Hepatocyte (in vitro differentiated cells): Measurements from ENCODE around the gene GPR52. TPM values are rescaled to one million over a fixed set of nuclear protein-coding genes. Genes with fewer than 3 reads are reported as not detected.

ENCODE experiments used
- DNase-seq: peaks from one replicate; pipeline ENCODE4 v3.0.0-alpha.2; 2016; ENCODE audit warnings: low spot score
- H2AFZ ChIP-seq: fragments of 200-600 bp; sonication (generic); 2 replicates; pipeline ENCODE4 v1.6.0; 2016; ENCODE audit warnings: antibody characterized with exemption, mild to moderate bottlenecking
- H3K27ac ChIP-seq: fragments of 200-600 bp; sonication (generic); 2 replicates; pipeline ENCODE4 v1.5.1; 2016; ENCODE audit warnings: mild to moderate bottlenecking
- H3K27me3 ChIP-seq: fragments of 200-600 bp; sonication (generic); 2 replicates; pipeline ENCODE4 v1.6.1; 2016
- H3K36me3 ChIP-seq: fragments of 200-600 bp; sonication (generic); replicated peaks from 2 replicates; pipeline ENCODE4 v1.5.1; 2016; ENCODE audit warnings: low read depth; ENCODE audit not compliant: insufficient read depth
- H3K4me1 ChIP-seq: fragments of 200-600 bp; sonication (generic); 2 replicates; pipeline ENCODE4 v1.5.1; 2016; ENCODE audit warnings: mild to moderate bottlenecking, moderate library complexity; ENCODE audit not compliant: insufficient read depth
- H3K4me2 ChIP-seq: fragments of 200-600 bp; sonication (generic); 2 replicates; pipeline ENCODE4 v1.6.0; 2016
- H3K4me3 ChIP-seq: fragments of 200-600 bp; sonication (generic); 2 replicates; pipeline ENCODE4 v1.5.1; 2016; ENCODE audit warnings: mild to moderate bottlenecking
- H3K79me2 ChIP-seq: fragments of 200-600 bp; sonication (generic); 2 replicates; pipeline ENCODE4 v1.6.0; 2017; ENCODE audit warnings: mild to moderate bottlenecking
- H3K9me2 ChIP-seq: fragments of 200-600 bp; sonication (generic); replicated peaks from 2 replicates; pipeline ENCODE4 v1.6.0; 2017; ENCODE audit warnings: mild to moderate bottlenecking; ENCODE audit not compliant: insufficient read depth
- H3K9me3 ChIP-seq: fragments of 200-600 bp; sonication (generic); 2 replicates; pipeline ENCODE4 v1.5.1; 2016; ENCODE audit warnings: low read depth, mild to moderate bottlenecking
- H4K20me1 ChIP-seq: fragments of 200-600 bp; sonication (generic); 2 replicates; pipeline ENCODE4 v1.6.0; 2016; ENCODE audit warnings: mild to moderate bottlenecking; ENCODE audit not compliant: insufficient read depth, poor library complexity, severe bottlenecking
- CTCF ChIP-seq: fragments of 200-600 bp; sonication (generic); IDR thresholded peaks from 2 replicates; pipeline ENCODE4 v1.5.1; 2016; ENCODE audit warnings: antibody characterized with exemption, mild to moderate bottlenecking; ENCODE audit not compliant: poor library complexity
- EZH2 ChIP-seq: fragments of 200-600 bp; sonication (generic); IDR thresholded peaks from 2 replicates; pipeline ENCODE4 v1.6.1; 2016; ENCODE audit warnings: antibody characterized with exemption, mild to moderate bottlenecking, borderline replicate concordance
- EZH2phosphoT487 ChIP-seq: fragments of 200-600 bp; sonication (generic); IDR thresholded peaks from one replicate; pipeline ENCODE4 v1.6.1; 2018; ENCODE audit warnings: antibody characterized with exemption, mild to moderate bottlenecking, low read depth, moderate library complexity; ENCODE audit not compliant: unreplicated experiment, severe bottlenecking
- WGBS: methylation state at CpG from one replicate; pipeline ENCODE4 v1.1.6; 2016; ENCODE audit warnings: low lambda C conversion rate; ENCODE audit errors: missing lambda C conversion rate; 5-methylcytosine and 5-hydroxymethylcytosine counted together
- polyA plus RNA-seq: library from polyadenylated mRNA; unstranded; fragments of >200 nt; fragmentation: Nextera tagmentation; extraction: Ambion mirVana; gene quantifications from 2 replicates; pipeline ENCODE4 v1.2.1, GENCODE V29; 2016
- total RNA-seq: library from RNA; depleted of rRNA; stranded (reverse); fragments of >200 nt; gene quantifications from 2 replicates; pipeline ENCODE4 v1.2.3, GENCODE V29; 2014

GPR52 gene
- total and polyA plus RNA-seq, 2 experiments from 2014 or later, result 1.6 TPM; not detected in 1

DNA sequence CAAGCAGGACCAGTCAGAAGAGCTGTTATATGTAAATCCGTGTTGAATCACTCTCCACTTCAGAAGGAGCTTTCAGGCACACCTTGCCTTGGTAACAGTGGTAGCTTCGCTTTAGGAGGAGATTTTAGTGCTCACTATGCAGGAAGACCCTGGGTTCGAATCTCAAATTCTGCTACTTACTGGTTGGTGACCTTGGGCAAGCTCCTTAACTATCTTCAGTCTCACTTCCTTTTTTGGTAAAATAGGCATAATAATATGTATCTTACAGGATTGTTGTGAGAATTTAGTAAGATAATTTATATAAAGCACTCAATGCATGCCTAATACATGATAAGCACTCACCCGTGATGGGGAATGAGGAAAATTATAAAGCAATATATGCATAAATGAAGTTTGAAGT, 46.7 kb upstream of the GPR52 start:
- Histone ChIP-seq H3K27ac (no peak overlapping the region), H3K9me2 (no peaks in the 10 kb centered on the region), H3K9me3 (no peaks in the 10 kb centered on the region), H2AFZ (no peak overlapping the region), H4K20me1 (no peaks in the 10 kb centered on the region), H3K4me3 (no peak overlapping the region), H3K79me2 (no peaks in the 10 kb centered on the region), H3K4me1 (no peaks in the 10 kb centered on the region), H3K36me3 (no peaks in the 10 kb centered on the region), H3K27me3 (no peaks in the 10 kb centered on the region), H3K4me2 (no peak overlapping the region)
- 96% methylated on average over 4 of the region's 4 CpGs for WGBS
- no peak for TF ChIP-seq EZH2phosphoT487
- TF ChIP-seq EZH2, result no peak
- no peak for TF ChIP-seq CTCF
- DNase-seq, result no peak

- Histone ChIP-seq H3K4me1 (no peaks in the 10 kb centered on the region), H2AFZ (no peak overlapping the region), H3K4me2 (no peak overlapping the region), H3K27ac (no peak overlapping the region), H3K36me3 (no peaks in the 10 kb centered on the region), H3K9me2 (no peaks in the 10 kb centered on the region), H3K27me3 (no peaks in the 10 kb centered on the region), H3K9me3 (no peaks in the 10 kb centered on the region), H3K4me3 (no peak overlapping the region), H4K20me1 (no peaks in the 10 kb centered on the region), H3K79me2 (no peaks in the 10 kb centered on the region)
- no peak for DNase-seq
- 58% methylated on average over 1 of the region's 1 CpG for WGBS
- TF ChIP-seq CTCF (no peak), EZH2 (no peak), EZH2phosphoT487 (no peak)
Observed at GRCh38 chr1:174405219-174405618, 42.5 kb upstream of the GPR52 start.

GRCh38 chr1:174406421-174406820, 41.3 kb upstream of the GPR52 start:
- Histone ChIP-seq H3K4me1 (no peaks in the 10 kb centered on the region), H3K4me2 (no peak overlapping the region), H2AFZ (no peak overlapping the region), H3K9me2 (no peaks in the 10 kb centered on the region), H3K4me3 (no peak overlapping the region), H3K27ac (no peak overlapping the region), H3K79me2 (no peaks in the 10 kb centered on the region), H3K36me3 (no peaks in the 10 kb centered on the region), H3K27me3 (no peaks in the 10 kb centered on the region), H4K20me1 (no peaks in the 10 kb centered on the region), H3K9me3 (no peaks in the 10 kb centered on the region)
- TF ChIP-seq EZH2phosphoT487 (no peak), CTCF (no peak)
- 90% methylated on average over 4 of the region's 4 CpGs for WGBS
- DNase-seq, result no peak

GRCh38 chr1:174407665-174408064, 40.1 kb upstream of the GPR52 start:
- H3K27ac ChIP-seq, result no peak overlapping the region
- H4K20me1 ChIP-seq, result no peaks in the 10 kb centered on the region
- H3K36me3 ChIP-seq, result no peaks in the 10 kb centered on the region
- TF ChIP-seq CTCF (no peak), EZH2 (no peak), EZH2phosphoT487 (no peak)
- H3K27me3 ChIP-seq, result no peaks in the 10 kb centered on the region
- H3K9me2 ChIP-seq, result no peaks in the 10 kb centered on the region
- no peaks in the 10 kb centered on the region for H3K9me3 ChIP-seq
- no peak overlapping the region for H3K4me3 ChIP-seq
- H3K79me2 ChIP-seq, result no peaks in the 10 kb centered on the region
- H3K4me1 ChIP-seq, result no peaks in the 10 kb centered on the region
- no peak for DNase-seq
- no peak overlapping the region for H2AFZ ChIP-seq
- 73% methylated on average over 3 of the region's 3 CpGs for WGBS
- no peak overlapping the region for H3K4me2 ChIP-seq
